Epithelial cell of proximal tubule (primary cell): ENCODE results near the gene RSF1. TPM values are rescaled to one million over a fixed set of nuclear protein-coding genes. Genes with fewer than 3 reads are reported as not detected.

Source experiments
- DNase-seq: peaks from one replicate; pipeline ENCODE4 v3.0.0-alpha.2; 2011; ENCODE audit warnings: low read depth
- H3K4me3 ChIP-seq: 2 replicates; pipeline ENCODE4 v1.5.1; 2011; ENCODE audit warnings: low read depth, mild to moderate bottlenecking, low read length
- CTCF ChIP-seq: conservative IDR thresholded peaks from 2 replicates; pipeline ENCODE4 v1.5.1; 2012; ENCODE audit warnings: low read depth, mild to moderate bottlenecking, low read length
- total RNA-seq: library from RNA; depleted of rRNA; stranded (reverse); fragments of >200 nt; gene quantifications from 2 replicates; pipeline ENCODE4 v1.2.3, GENCODE V29; 2015

The RSF1 gene
- total RNA-seq, 1 donor from 2014 or later: 46.7 TPM

- TF ChIP-seq CTCF: no peak
- H3K4me3 ChIP-seq: no peak overlapping the region
- DNase-seq: no peak
These were observed 44.6 kb downstream of the RSF1 start for GRCh38 chr11:77775936-77776335.

- DNase-seq: no peak
- no peak for TF ChIP-seq CTCF
These were observed 49.4 kb downstream of the RSF1 start for GRCh38 chr11:77771135-77771534.

GRCh38 chr11:77770629-77771028 lies 49.9 kb downstream of the RSF1 start:
- no peak for TF ChIP-seq CTCF
- no peak overlapping the region for H3K4me3 ChIP-seq
- DNase-seq: no peak

More at GRCh38 chr11:77771135-77771534, 49.4 kb downstream of the RSF1 start:
- no peak overlapping the region for H3K4me3 ChIP-seq

- DNase-seq: no peak
- H3K4me3 ChIP-seq: no peak overlapping the region
- TF ChIP-seq CTCF: no peak
These were observed 58.1 kb downstream of the RSF1 start for GRCh38 chr11:77762426-77762825.

GRCh38 chr11:77761491-77761890 lies 59.0 kb downstream of the RSF1 start:
- DNase-seq: peak; percentile 83
- H3K4me3 ChIP-seq: no peak overlapping the region
- TF ChIP-seq CTCF: no peak

GRCh38 chr11:77758331-77758730 lies 62.2 kb downstream of the RSF1 start:
- no peak for DNase-seq
- no peak overlapping the region for H3K4me3 ChIP-seq
- no peak for TF ChIP-seq CTCF

GRCh38 chr11:77753230-77753629 lies 67.3 kb downstream of the RSF1 start:
- no peak for DNase-seq
- no peak overlapping the region for H3K4me3 ChIP-seq
- no peak for TF ChIP-seq CTCF
